ENCODE data around the gene ALG9.

- no peak for TF ChIP-seq CTCF (IDR thresholded peaks at IDR 0.05)
- TF ChIP-seq POLR2AphosphoS5 (IDR thresholded peaks at IDR 0.05), result no peak
- TF ChIP-seq EP300 (IDR thresholded peaks at IDR 0.05), result no peak
Observed at GRCh38 chr11:111759376-111759775, 112.0 kb downstream of the ALG9 start.
